ENCODE results near the gene FOXP2. TPM values are rescaled to one million over a fixed set of nuclear protein-coding genes. Genes with fewer than 3 reads are reported as not detected.

Gene FOXP2
- total and polyA plus RNA-seq, 2 of the 13 experiments (the other 11 are each of a cell fraction or from before 2014, with no cell fraction given): 0.90 TPM; not detected in 1

DNA sequence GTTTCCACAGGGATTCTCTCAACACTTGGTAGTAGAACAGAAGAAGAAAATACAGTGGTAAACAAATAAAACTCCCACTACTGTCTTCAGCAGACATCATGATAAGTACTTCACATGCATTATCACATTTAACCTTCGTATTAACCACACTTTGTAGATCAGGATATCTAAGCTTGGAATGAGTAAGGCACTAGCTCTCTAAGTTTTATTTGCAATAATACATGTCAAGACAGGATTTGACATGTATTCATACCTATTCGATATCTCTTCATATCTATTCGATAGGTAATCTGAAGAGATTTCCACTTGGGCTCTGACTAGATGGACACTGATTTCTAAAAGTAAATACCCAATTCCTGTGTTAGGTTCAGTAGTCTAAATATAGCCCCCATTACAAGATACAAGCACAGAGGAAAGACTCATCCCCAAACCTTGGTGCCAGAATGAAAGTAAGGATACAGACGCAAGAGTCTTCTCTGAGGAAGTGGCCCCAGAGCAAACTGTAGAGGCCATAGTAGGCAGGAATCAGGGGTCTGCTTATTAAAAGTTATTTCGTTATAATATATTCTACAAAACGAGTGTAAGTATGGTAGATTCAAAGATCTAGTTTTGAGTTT lies 58.4 kb downstream of the FOXP2 start:
- no TSS peak for BruUV-seq (replicated peaks)
- no peaks in the 10 kb centered on the region for H3K9me3 ChIP-seq (ENCODE audit: low read length)
- no peaks in the 10 kb centered on the region for H4K20me1 ChIP-seq (ENCODE audit: insufficient read depth, low read length)
- in situ Hi-C loops (cut with HindIII; ENCODE audit: extremely low pct_ligation_motif_present, low pct_unique_long_range_greater_than_20kb): no loop called here
- H3K36me3 ChIP-seq (replicated peaks in 1 of 2; ENCODE audit: control insufficient read depth in 1 of 2, insufficient read depth in 2 of 2, low read length in 2 of 2): no peaks in the 10 kb centered on the region
- no peak overlapping the region for H3K27ac ChIP-seq (ENCODE audit: extremely low read length, insufficient read depth, low read length)
- no peak for DNase-seq (ENCODE audit: low spot score)
- intact Hi-C loops (cut with micrococcal nuclease; ENCODE audit: unreplicated experiment): no loop called here
- TF ChIP-seq ZZZ3 (CRISPR knock-in tag; IDR thresholded peaks at IDR 0.05; ENCODE audit: borderline replicate concordance) (no peak), ZNF30 (CRISPR knock-in tag; IDR thresholded peaks at IDR 0.05) (no peak), TRIM24 (CRISPR knock-in tag; IDR thresholded peaks at IDR 0.05) (no peak)
- TF ChIP-seq, protein P1, sequence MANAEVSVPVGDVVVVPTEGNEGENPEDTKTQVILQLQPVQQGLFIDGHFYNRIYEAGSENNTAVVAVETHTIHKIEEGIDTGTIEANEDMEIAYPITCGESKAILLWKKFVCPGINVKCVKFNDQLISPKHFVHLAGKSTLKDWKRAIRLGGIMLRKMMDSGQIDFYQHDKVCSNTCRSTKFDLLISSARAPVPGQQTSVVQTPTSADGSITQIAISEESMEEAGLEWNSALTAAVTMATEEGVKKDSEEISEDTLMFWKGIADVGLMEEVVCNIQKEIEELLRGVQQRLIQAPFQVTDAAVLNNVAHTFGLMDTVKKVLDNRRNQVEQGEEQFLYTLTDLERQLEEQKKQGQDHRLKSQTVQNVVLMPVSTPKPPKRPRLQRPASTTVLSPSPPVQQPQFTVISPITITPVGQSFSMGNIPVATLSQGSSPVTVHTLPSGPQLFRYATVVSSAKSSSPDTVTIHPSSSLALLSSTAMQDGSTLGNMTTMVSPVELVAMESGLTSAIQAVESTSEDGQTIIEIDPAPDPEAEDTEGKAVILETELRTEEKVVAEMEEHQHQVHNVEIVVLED (CRISPR knock-in tag; IDR thresholded peaks at IDR 0.05; ENCODE audit: borderline replicate concordance): no peak
- FAIRE-seq: no peak
- H3K9ac ChIP-seq (ENCODE audit: insufficient read depth, low read depth, low read length): no peak overlapping the region
- no peak for ATAC-seq
- ChIA-PET CTCF (ENCODE audit: low intra/inter-chr PET ratio, low total read pairs) (no interaction called here), POLR2A (no interaction called here)
- no peak overlapping the region for H2AFZ ChIP-seq (ENCODE audit: low read length)
- no peaks in the 10 kb centered on the region; a peak in 1 of 5 replicates for H3K27me3 ChIP-seq (ENCODE audit: control insufficient read depth in 1 of 2, insufficient read depth in 2 of 2, low read length in 2 of 2)
- WGBS (ENCODE audit: low lambda C conversion rate): 22% methylated on average over 6 of the region's 6 CpGs
- no peak overlapping the region for H3K4me3 ChIP-seq (replicated peaks in 1 of 3; ENCODE audit: insufficient read depth in 1 of 3, low read depth in 2 of 3, low read length in 3 of 3)
- no peaks in the 10 kb centered on the region for H3K79me2 ChIP-seq (ENCODE audit: insufficient read depth, low read length)
- no peaks in the 10 kb centered on the region for H3K4me1 ChIP-seq (ENCODE audit: insufficient read depth, low read length)
- H3K4me2 ChIP-seq (ENCODE audit: low read depth, low read length): no peak overlapping the region

DNA sequence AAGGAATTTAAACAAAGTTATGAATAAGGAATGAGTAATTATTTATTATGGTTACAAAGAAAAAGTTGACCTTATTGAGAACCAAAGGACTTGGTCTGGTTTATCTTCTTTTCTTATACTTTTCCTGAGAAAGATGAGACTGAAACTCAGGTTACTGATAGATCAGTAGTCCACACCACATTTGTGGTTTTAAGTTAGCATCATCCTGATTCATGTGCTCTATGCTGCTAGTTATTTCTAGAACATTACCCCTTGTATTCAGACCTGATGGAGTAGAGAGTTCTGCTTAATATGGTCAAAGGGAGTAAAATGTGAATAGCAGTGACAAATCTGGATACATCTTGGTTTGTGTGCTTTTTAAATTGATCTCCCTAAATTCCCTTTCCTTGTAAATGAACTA lies 63.8 kb downstream of the FOXP2 start:
- in situ Hi-C loops (cut with HindIII; ENCODE audit: extremely low pct_ligation_motif_present, low pct_unique_long_range_greater_than_20kb): no loop called here
- Histone ChIP-seq H3K79me2 (ENCODE audit: insufficient read depth, low read length) (no peaks in the 10 kb centered on the region), H3K27me3 (ENCODE audit: control insufficient read depth in 1 of 2, insufficient read depth in 2 of 2, low read length in 2 of 2) (no peaks in the 10 kb centered on the region; a peak in 1 of 5 replicates), H4K20me1 (ENCODE audit: insufficient read depth, low read length) (no peaks in the 10 kb centered on the region), H3K9me3 (ENCODE audit: low read length) (no peaks in the 10 kb centered on the region), H3K9ac (ENCODE audit: insufficient read depth, low read depth, low read length) (no peak overlapping the region), H3K27ac (ENCODE audit: extremely low read length, insufficient read depth, low read length) (no peak overlapping the region), H3K4me1 (ENCODE audit: insufficient read depth, low read length) (no peaks in the 10 kb centered on the region), H2AFZ (ENCODE audit: low read length) (no peak overlapping the region), H3K4me2 (ENCODE audit: low read depth, low read length) (no peak overlapping the region), H3K4me3 (replicated peaks in 1 of 3; ENCODE audit: insufficient read depth in 1 of 3, low read depth in 2 of 3, low read length in 3 of 3) (no peak overlapping the region), H3K36me3 (replicated peaks in 1 of 2; ENCODE audit: control insufficient read depth in 1 of 2, insufficient read depth in 2 of 2, low read length in 2 of 2) (no peaks in the 10 kb centered on the region)
- no TSS peak for BruUV-seq (replicated peaks)
- DNase-seq (ENCODE audit: low spot score) (no peak), FAIRE-seq (no peak), ATAC-seq (no peak)
- ChIA-PET CTCF (ENCODE audit: low intra/inter-chr PET ratio, low total read pairs) (no interaction called here), POLR2A (no interaction called here)
- intact Hi-C loops (cut with micrococcal nuclease; ENCODE audit: unreplicated experiment): no loop called here
- TF ChIP-seq ZNF564 (CRISPR knock-in tag; IDR thresholded peaks at IDR 0.05) (no peak), TCF7L2 (IDR thresholded peaks at IDR 0.05; ENCODE audit: low read depth, low read length) (no peak), ZFP90 (CRISPR knock-in tag; IDR thresholded peaks at IDR 0.05; ENCODE audit: borderline replicate concordance) (no peak)
- TF ChIP-seq, protein P2, sequence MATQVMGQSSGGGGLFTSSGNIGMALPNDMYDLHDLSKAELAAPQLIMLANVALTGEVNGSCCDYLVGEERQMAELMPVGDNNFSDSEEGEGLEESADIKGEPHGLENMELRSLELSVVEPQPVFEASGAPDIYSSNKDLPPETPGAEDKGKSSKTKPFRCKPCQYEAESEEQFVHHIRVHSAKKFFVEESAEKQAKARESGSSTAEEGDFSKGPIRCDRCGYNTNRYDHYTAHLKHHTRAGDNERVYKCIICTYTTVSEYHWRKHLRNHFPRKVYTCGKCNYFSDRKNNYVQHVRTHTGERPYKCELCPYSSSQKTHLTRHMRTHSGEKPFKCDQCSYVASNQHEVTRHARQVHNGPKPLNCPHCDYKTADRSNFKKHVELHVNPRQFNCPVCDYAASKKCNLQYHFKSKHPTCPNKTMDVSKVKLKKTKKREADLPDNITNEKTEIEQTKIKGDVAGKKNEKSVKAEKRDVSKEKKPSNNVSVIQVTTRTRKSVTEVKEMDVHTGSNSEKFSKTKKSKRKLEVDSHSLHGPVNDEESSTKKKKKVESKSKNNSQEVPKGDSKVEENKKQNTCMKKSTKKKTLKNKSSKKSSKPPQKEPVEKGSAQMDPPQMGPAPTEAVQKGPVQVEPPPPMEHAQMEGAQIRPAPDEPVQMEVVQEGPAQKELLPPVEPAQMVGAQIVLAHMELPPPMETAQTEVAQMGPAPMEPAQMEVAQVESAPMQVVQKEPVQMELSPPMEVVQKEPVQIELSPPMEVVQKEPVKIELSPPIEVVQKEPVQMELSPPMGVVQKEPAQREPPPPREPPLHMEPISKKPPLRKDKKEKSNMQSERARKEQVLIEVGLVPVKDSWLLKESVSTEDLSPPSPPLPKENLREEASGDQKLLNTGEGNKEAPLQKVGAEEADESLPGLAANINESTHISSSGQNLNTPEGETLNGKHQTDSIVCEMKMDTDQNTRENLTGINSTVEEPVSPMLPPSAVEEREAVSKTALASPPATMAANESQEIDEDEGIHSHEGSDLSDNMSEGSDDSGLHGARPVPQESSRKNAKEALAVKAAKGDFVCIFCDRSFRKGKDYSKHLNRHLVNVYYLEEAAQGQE (IDR thresholded peaks at IDR 0.05; ENCODE audit: borderline replicate concordance in 1 of 2, low read depth in 1 of 2, low read length in 2 of 2): no peak
